HG03097 (cell line): ENCODE measurements around the gene SGCG.
"Not testable (repeated sequence)": the region's sequence is repeated elsewhere in the genome, so short reads cannot be mapped to it uniquely, and the experiment has no call there.

Experiments
- ATAC-seq: cut with Tn5 transposase; IDR thresholded peaks from one replicate; pipeline ENCODE4 v1.9.1; 2021; ENCODE audit not compliant: unreplicated experiment, low FRiP score

Gene SGCG

DNA sequence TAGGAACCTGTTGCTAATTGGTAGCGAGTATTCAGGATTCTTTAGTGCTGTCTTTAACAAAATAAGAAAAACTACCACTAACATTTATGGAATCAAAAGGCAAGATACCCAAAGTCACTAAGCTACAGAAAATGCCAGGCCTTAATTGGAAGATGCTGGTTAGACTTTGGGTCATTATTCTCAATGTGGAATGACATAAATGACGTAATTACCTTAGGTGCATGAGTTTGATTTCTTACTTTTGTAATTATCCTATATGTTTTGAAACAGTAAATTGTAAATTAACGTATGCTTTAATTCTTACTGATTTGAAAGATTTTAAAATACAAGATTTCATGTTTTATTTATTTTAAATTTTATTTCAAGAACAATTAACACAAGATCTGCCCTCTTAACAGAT, 25.0 kb downstream of the SGCG start:
- ATAC-seq, result no peak

DNA sequence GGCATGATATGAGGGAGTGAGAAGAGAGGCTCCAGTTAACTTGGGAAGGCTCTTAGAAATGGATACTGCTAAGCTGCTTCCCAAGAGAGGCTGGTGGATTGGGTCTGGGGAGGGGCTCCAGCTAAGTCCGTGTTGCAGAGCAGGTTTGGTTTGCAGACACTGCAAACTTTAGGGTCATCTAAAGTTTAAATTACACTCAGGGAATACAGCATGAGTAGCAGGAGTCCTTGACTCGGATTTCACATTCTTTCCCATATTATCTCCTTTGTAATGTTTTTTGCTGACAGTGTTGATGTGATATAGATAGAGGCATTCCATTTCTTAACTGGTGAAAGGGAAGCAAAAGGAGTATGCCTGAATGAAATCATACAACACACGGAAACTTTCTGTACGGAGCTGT, 31.9 kb downstream of the SGCG start:
- no peak for ATAC-seq

DNA sequence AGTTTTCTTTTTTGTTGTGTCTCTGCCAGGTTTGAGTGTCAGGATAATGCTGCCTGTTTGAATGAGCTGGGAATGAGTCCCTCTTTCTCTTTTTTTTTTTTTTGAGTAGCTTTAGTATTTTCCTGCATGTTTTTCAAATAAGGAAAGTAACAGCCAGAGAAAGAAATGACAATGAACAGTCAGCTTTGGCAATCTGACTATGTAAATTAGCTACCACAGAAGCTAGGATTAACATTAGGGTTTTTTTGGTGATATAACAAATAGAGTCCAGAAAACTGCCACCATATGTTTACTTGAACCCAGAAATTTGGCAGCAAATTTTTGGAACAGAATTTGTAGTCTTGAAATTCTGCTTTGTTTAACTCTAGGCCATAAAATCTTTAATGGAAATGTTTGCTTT, 50.5 kb downstream of the SGCG start:
- ATAC-seq, result no peak

DNA sequence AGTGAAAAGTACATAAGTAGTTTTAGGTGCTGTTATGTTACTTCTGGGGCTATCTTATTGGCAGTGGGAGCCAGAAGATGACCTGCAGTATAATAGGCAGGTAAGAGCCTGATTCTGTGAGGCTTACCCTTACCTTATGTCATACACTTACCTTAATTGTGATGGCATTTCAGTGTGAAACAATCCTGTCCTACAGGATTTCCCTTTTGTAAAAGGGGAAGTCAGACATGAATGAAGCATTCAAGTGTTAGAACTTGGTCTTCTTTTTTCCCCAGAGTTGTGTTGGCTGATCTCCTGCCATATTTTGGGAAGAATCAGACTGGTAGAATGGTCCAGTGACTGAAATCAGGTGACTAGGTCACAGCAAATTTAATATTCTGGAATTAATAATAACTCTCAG, 55.2 kb downstream of the SGCG start:
- no peak for ATAC-seq

DNA sequence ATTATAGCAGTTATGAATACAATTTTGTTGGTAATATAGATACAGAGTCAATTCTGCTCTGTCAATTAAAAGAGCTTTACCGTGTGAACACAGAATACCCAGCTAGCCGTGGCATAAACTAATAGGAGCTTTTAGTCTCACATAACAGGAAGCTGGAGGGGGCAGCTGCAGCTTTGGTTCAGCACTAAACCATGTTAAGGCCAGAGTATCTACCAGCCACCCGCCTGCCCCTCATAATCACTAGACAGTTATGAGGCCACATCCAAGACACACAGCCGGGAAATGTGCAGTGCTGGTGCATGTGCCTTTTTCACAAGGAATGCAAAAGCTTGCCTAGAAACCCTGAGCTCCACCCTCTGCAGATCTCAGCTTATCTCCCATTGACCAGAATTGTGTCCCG, 62.3 kb downstream of the SGCG start:
- ATAC-seq, result no peak

DNA sequence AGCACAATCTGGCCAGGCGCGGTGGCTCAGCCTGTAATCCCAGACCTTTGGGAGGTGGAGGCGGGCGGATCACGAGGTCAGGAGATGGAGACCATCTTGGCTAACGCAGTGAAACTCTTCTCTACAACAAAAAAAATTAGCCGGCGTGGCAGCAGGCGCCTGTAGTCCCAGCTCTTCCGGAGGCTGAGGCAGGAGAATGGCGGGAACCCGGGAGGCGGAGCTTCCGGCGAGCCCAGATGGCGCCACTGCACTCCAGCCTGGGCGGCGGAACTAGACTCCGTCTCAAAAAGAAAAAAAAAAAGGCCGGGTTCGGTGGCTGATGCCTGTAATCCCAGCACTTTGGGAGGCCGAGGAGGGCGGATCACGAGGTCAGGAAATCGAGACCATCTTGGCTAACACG, 67.6 kb downstream of the SGCG start:
- ATAC-seq, result not testable (repeated sequence)

DNA sequence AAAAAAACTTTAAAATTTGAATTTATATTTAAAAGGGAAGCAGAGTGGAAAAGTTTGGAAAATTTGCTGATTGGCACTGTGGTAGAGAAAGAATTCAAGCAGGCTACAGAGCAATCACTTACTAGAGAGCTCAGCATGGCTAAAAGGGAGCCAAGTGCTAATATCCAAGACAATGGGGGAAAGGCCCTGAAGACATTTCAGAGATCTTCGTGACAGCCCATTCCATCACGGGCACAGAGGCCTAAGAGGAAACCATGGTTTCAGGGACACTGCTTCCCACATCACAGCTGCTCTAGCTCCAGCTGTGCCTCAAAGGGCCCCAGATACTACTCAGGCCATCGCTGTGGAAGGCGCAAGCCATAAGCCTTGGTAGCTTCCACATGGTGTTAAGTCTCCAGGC, 73.7 kb downstream of the SGCG start:
- ATAC-seq, result no peak

DNA sequence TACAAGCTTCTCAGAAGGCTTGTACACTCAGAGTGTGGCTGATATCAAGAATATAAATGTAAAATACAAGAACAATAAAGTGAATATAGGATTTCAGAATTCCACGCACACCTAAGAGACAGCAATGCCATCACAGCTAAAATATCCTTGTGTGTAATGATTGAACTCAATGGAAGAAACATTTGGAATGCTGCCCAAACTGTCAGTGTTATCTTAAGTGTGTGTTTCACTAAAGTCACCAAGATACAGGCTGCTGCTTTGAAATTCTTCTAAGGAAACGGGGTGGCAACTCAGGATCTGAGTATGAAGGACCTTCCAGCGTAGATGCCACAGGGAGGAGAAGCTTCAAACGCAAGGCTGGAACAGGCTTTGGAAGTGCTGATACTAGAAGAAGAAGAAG, 86.8 kb downstream of the SGCG start:
- no peak for ATAC-seq

DNA sequence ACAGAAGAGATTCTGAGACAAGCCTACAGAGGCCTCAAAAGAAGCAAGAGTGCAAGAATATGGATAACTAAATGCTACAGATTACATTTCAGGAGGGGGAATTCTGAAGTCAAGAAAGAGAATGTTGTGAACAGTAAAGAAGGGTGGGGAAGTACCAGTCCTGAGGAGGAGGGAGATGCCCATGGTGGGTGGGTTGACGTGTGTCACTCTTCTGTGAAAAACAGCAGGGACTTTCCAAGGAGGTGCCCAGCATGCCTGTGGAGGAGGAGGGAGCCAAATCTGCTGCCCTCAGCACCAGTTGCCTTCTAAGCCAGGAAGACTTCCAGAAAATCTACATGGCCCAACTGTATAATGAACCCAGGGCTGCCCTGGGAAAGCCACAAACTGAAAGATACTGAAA, 87.7 kb downstream of the SGCG start:
- ATAC-seq, result peak; percentile 82

DNA sequence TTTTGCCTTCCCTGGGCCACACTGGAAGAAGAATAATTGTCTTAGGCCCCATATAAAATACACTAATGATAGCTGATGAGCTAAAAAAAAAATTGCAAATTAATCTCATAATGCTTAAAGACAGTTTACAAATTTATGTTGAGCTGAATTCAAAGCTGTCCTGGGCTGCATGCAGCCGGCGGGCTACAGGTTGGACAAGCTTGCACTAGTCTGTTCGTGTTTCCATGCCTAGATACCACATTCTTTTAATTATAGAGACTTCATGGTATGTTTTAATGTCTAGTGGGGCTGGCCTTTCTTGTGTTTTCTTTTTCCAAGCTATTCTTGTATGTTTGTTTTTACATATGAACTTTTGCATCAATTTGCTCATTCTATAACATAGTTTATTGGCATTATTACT, 90.6 kb downstream of the SGCG start:
- ATAC-seq, result no peak

DNA sequence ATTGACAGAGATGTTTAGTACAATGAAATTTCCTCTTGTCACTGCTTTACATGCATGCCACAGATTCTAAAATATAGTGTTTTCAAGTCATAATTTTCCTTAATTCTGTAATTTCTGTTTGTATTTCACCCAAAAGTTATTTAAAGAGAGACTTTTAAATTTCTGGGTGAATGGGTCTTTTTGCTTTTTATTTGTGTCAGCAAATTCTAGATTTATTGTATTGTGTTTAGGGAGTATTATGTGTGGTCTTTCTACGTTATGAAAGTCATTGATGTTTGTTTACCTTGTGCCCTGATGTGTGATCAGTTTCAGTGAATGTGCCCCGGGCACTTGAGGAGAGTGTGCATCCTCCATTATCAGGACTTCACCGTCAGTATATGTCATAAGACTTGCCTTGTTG, 92.7 kb downstream of the SGCG start:
- ATAC-seq, result no peak

DNA sequence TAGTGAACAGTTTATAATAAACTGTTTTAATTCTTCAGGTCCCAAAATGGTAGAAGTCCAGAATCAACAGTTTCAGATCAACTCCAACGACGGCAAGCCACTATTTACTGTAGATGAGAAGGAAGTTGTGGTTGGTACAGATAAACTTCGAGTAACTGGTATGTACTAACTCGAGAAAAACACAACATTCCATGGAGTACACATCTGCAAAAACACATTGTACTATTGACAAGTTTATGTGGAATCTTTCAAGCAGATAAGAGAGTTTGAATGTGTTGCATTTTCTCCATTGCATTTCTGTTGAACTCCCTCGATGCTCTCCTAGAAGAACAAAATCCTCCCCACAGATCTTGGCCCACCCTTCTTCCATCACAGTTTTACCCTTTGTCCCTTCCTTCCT, 98.5 kb downstream of the SGCG start:
- no peak for ATAC-seq

DNA sequence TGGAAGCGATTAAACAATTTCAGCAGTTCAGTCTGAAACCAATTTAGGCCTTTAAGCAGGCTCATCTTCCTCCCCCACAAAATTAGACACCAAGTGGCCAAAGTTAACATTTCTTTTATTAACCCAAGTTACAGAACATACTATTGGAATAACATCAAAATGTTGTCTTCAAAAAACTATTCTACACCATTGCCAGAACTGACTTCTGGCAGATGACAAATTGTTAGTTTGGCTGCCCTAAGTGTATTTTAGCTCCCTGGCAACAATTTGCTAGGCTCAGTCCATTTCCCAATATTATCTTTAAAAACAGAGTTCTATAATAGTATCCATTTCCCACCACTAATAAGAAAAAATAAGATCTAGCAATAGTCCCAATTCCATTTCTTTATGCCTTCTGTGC, 107.8 kb downstream of the SGCG start:
- ATAC-seq, result no peak

DNA sequence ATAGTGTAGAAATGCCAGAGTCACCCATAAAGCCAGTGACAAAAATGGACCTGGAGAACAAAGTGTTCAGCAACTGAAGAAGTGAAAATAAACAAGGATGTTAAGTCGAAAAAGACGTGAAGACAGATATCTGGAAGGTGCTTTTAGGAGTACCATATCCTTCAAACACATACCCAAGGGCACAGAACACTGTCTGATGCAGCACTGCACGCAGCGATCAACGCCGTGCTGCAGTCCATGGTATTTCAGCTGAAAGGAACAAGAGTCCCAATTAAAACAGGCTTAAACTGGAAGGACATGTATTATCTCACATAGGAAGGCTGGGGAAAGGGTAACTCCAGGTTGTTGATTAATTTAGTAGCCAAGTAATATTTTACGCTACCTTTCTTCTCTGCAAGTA, 108.2 kb downstream of the SGCG start:
- no peak for ATAC-seq

DNA sequence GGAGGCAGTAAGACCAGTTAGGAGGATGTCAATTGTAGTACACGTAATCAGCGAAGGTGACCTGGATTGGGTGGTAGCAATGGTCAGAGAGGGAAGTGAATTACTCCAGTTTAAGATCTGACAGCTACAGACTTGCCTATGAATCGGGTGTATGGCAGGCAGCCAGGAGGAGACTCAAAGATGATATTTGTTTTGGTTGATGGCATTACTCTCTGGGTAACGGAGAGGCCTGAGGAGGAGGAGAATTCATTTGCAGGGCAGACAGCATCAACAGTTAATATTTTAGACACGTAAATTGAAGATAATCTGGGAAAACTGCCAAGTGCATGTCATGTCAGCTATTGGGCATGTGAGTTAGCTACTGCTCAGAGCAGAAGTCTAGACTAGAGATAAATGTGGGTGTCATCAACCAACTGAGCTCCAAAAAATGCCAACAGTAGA, 109.2 kb downstream of the SGCG start:
- no peak for ATAC-seq

DNA sequence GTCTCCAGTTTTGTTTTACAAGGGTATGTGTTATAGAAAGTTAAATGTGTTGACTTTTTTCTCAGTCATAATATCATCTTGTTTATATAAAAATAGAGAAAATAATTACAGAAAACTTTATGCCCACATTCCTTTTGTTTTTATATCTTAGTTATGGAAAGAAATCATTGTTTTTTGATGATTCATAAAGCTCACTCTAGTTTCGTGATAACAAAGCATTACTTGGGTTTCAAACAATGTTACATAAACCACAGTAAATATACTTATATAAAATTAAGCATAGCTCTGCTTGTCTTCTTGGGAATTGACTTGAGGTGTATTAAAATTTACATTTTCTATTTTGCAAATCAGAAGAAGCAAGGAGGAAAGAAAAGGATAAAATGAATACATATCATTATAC, 111.8 kb downstream of the SGCG start:
- ATAC-seq, result no peak

DNA sequence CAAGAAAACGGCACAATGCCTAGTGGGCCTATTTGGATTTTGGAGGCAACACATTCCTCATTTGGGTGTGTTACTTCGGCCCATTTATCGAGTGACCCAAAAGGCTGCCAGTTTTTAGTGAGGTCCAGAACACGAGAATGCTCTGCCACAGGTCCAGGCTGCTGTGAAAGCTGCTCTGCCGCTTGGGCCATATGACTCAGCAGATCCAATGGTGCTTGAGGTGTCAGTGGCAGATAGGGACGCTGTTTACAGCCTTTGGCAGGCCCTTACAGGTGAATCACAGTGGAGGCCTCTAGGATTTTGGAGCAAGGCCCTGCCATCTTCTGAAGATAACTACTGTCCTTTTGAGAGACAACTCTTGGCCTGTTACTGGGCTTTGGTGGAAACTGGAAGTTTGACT, 134.1 kb downstream of the SGCG start:
- ATAC-seq, result not testable (repeated sequence)

DNA sequence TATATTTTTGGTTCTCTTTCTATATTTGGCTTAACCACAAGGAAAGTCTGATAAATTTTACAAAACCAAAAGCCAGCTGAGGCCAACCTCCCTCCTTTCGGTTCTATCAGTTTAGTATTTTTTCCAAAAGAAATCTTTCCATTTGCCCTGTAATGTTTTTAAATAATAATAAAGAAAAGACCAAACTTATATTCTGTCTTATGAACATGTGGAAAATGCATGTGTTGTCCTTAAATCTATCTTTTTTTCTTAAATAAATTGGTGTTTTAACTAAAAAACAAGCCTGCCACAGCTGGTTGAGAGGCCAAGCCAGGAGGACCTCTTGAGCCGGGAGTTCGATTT, 139.1 kb downstream of the SGCG start:
- ATAC-seq, result no peak

DNA sequence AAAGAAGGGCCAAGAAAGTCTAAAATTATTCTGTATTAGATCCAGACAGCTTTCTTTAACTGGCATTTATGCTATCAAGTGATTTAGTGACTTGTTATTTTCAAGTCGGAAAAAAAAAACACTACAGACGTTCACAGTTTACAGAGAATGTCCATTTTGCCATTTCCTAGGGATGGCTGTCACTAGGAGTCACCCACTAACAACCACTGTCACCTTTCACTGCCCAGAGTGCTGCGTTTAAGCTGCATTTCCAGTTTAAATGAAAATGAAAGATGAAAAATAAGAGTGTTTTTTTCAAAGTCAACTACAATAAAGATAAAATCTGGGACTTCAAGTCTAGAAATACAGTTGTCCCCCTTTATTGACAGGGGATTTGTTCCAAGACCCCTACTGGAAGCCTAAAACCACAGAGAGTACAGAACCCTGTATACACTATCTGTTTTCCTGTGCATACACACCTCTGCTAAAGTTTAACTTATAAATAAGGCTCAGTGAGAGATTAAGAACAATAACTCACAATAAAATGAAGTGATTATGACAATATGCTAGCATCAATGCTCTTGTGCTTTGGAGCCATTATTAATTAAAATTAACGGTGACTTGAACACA, 140.3 kb downstream of the SGCG start:
- ATAC-seq, result peak; percentile 35

DNA sequence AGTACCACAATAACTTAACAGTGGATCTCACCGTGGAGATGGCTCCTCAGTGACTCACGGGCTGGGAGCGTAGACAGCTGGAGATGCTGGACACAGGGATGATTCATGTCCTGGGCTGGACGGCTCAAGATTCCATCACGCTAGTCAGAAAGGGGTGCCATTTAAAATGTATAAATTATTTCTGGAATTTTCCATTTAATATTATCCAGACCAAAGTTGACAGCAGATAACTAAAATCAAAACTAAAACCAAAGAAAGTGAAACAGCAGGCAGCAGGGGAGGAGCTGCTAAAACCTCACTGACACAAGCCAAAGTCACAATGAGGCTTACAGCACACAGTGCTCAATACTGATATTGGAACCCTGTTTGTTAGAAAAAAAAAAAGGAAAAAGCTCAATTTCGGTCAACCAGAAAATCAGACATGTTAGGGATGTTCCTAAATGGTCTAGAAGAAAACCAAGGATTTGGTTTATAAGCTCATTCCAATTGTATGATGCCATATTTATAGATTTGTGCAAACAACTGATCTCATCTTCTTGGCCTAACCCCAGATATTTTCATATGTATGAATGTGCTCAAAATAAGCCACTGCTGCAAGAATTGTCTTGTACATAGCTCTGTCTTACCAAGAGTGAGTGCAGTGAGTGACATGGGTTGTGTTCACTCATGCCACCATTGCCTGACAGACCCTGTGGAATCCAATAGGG, 140.9 kb downstream of the SGCG start:
- ATAC-seq, result peak; percentile 78

DNA sequence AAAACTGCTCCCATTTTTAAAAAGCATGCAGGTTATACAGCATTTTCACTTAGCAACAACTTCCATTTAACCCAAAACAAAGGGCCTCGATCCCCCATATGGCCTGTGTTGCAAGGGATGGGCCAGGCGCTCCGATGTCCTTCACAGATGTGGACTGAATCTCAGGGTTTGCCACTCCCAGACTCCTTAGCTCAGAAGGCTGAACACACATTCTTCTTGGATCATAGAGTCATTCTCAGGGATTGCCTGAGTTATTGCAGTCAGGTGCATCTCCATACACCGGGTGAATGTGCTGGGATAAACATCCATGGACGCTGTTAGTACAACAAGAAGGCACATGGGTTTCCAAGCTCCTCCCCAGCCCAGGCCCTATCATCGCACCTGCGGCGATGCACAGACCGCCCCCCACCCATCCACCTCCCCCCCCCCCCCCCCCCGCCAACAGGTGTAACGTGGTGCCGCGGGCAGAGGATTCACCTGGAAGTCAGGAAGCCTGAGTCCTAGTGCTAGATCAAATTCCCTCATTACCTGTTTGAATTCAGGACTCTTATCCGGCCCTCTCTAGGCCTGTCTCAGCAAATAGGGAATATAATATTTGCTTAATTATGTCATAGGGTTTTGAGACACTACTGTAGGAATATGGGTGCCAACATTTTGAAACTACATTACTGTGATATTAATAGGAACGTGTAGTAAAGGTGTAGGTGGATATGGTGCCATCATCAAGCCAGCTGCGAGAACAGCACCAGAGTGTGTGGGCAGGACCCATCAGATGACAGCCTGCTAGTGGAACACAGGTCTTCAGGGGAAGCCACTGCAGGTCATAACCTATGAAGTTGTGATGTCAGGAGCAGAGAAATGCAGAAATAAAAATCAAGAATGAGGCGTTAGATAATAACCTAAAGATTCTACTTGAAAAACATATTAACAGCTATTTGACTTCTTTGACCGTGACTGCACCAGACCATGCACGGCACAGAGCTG, 141.9 kb downstream of the SGCG start:
- ATAC-seq, result no peak
